GM19043 (cell line): ENCODE results near the gene TXNRD1.

ENCODE experiments used
- ATAC-seq: cut with Tn5 transposase; IDR thresholded peaks from one replicate; pipeline ENCODE4 v1.9.1; 2021; ENCODE audit warnings: low read depth; ENCODE audit not compliant: unreplicated experiment

TXNRD1 gene

GRCh38 chr12:104360157-104360556, 144.6 kb downstream of the TXNRD1 start:
- no peak for ATAC-seq

- ATAC-seq, result no peak
These were observed 145.6 kb downstream of the TXNRD1 start for GRCh38 chr12:104360983-104361707.

- ATAC-seq, result no peak
These were observed 150.4 kb downstream of the TXNRD1 start for GRCh38 chr12:104365921-104366410.

- no peak for ATAC-seq
These were observed 154.1 kb downstream of the TXNRD1 start for GRCh38 chr12:104369708-104370107.

GRCh38 chr12:104371043-104371870, 155.7 kb downstream of the TXNRD1 start:
- ATAC-seq, result no peak

GRCh38 chr12:104372061-104372720, 156.6 kb downstream of the TXNRD1 start:
- ATAC-seq, result no peak

GRCh38 chr12:104372721-104373335, 157.2 kb downstream of the TXNRD1 start:
- ATAC-seq, result no peak

- ATAC-seq, result no peak
These were observed 158.5 kb downstream of the TXNRD1 start for GRCh38 chr12:104374071-104374470.

- no peak for ATAC-seq
These were observed 159.2 kb downstream of the TXNRD1 start for GRCh38 chr12:104374806-104375205.

- ATAC-seq, result no peak
These were observed 160.2 kb downstream of the TXNRD1 start for GRCh38 chr12:104375775-104376174.

- no peak for ATAC-seq
These were observed 161.3 kb downstream of the TXNRD1 start for GRCh38 chr12:104376650-104377513.

- no peak for ATAC-seq
These were observed 161.9 kb downstream of the TXNRD1 start for GRCh38 chr12:104377514-104377812.

GRCh38 chr12:104378427-104378826, 162.8 kb downstream of the TXNRD1 start:
- no peak for ATAC-seq

- no peak for ATAC-seq
These were observed 165.8 kb downstream of the TXNRD1 start for GRCh38 chr12:104381341-104381730.

- ATAC-seq, result no peak
These were observed 166.3 kb downstream of the TXNRD1 start for GRCh38 chr12:104381731-104382480.

GRCh38 chr12:104384141-104384880, 168.7 kb downstream of the TXNRD1 start:
- no peak for ATAC-seq

GRCh38 chr12:104385510-104385909, 169.9 kb downstream of the TXNRD1 start:
- no peak for ATAC-seq

GRCh38 chr12:104386461-104386860, 170.9 kb downstream of the TXNRD1 start:
- no peak for ATAC-seq

GRCh38 chr12:104387190-104387589, 171.6 kb downstream of the TXNRD1 start:
- no peak for ATAC-seq
